ENCODE data around the gene EDN2. TPM values are rescaled to one million over a fixed set of nuclear protein-coding genes. Genes with fewer than 3 reads are reported as not detected.

The EDN2 gene
- total and polyA plus RNA-seq, 2 of the 8 experiments (the other 6 are each of a cell fraction or from before 2014, with no cell fraction given) = 0.32 to 0.39 TPM

DNA sequence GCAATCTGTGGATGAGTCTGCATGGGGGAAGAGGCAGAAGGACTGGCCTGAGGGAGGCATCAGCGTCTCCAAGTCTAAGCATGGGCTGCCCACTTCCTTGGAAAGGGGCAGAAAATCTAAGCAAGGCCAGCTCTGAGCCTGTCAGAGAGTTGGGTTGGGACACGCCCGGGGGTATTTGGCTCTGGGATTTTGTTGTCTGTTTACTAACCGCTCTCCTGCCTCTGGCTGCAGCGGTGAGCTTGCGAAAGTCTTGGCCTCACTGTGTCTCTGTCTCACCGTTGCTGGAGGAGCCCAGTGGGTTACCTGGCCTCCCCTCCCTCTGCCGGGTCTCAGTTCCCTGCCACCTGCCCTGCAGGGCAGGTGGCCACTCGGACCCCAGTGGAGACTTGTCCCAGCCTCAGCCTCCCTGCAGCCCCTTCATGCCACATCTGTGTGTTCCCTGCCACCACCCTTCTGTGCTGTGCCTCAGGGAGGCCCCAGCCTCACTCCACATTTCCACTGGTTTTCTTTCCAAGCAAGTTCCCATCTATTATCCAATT is 33.7 kb downstream of the EDN2 start:
- ChIA-PET CTCF (ENCODE audit: partially characterized antibody) (interaction anchor here (0.6 to 3.3 kb wide), 5 partner anchors 16 to 184 kb away, joined by 3 to 14 read pairs (median 4); no protein-coding TSS in a partner anchor), POLR2A (ENCODE audit: partially characterized antibody) (no interaction called here)
- H2BK20ac ChIP-seq (ENCODE audit: low read length) = no peak overlapping the region
- FAIRE-seq (no peak), DNase-seq (ENCODE audit: low read depth in 1 of 2, low spot score in 2 of 2) (no peak)
- no peaks in the 10 kb centered on the region for H4K20me1 ChIP-seq (replicated peaks in 1 of 2; ENCODE audit: control insufficient read depth in 1 of 2, insufficient read depth in 2 of 2, low read length in 2 of 2)
- H3K4me3 ChIP-seq (ENCODE audit: extremely low read depth in 1 of 4, insufficient read depth in 2 of 4, low read depth in 3 of 4, low read length in 4 of 4) = no peak overlapping the region
- H3K36me3 ChIP-seq (ENCODE audit: control insufficient read depth in 2 of 4, insufficient read depth in 4 of 4, low read length in 3 of 4) = no peaks in the 10 kb centered on the region
- H3K9ac ChIP-seq (replicated peaks in 1 of 4; ENCODE audit: extremely low read depth in 1 of 4, low read depth in 3 of 4, low read length in 3 of 4) = no peak overlapping the region
- no peaks in the 10 kb centered on the region for H3K9me3 ChIP-seq (ENCODE audit: insufficient read depth in 2 of 2, low read depth in 1 of 2, low read length in 1 of 2)
- H3K14ac ChIP-seq (ENCODE audit: insufficient read length) = no peak overlapping the region
- H3K27ac ChIP-seq (ENCODE audit: low read depth, low read length) = no peak overlapping the region
- H3K4ac ChIP-seq (replicated peaks; ENCODE audit: insufficient read length, low read depth, low read length) = no peak overlapping the region
- no peaks in the 10 kb centered on the region for H3K23me2 ChIP-seq (ENCODE audit: low read depth, low read length)
- H2AFZ ChIP-seq (ENCODE audit: low read length) = no peak overlapping the region
- H4K91ac ChIP-seq (replicated peaks; ENCODE audit: insufficient read length, low read length) = no peak overlapping the region
- no peak overlapping the region for H2AK5ac ChIP-seq (ENCODE audit: low read depth, low read length)
- no peak overlapping the region for H2BK12ac ChIP-seq (ENCODE audit: low read depth, low read length)
- H3K79me2 ChIP-seq (ENCODE audit: control insufficient read depth in 1 of 2, insufficient read depth in 2 of 2, low read length in 2 of 2) = no peaks in the 10 kb centered on the region
- H2BK15ac ChIP-seq (ENCODE audit: low read length) = no peak overlapping the region
- H3K27me3 ChIP-seq (replicated peaks in 1 of 4; ENCODE audit: control insufficient read depth in 3 of 4, extremely low read depth in 1 of 4, insufficient read depth in 3 of 4, low read length in 3 of 4) = no peaks in the 10 kb centered on the region
- H3K23ac ChIP-seq (ENCODE audit: insufficient read length) = no peak overlapping the region
- H2BK120ac ChIP-seq (replicated peaks; ENCODE audit: low read depth, low read length) = no peak overlapping the region
- no peak overlapping the region for H4K8ac ChIP-seq (ENCODE audit: extremely low read depth, insufficient read depth, low read length)
- H3K18ac ChIP-seq (ENCODE audit: extremely low read depth, low read length) = no peak overlapping the region
- H3K79me1 ChIP-seq (ENCODE audit: low read depth, low read length) = no peaks in the 10 kb centered on the region
- 95% methylated on average over 9 of the region's 9 CpGs; no CpG with 5 or more reads in 1 of the 2 experiments for WGBS, 2 experiments (ENCODE audit: extremely low coverage in 1 of 2, insufficient coverage in 1 of 2, insufficient read length in 1 of 2, insufficient replicate concordance in 2 of 2, low coverage in 1 of 2, low lambda C conversion rate in 2 of 2, missing lambda C conversion rate in 1 of 2)
- no peak overlapping the region for H4K5ac ChIP-seq (ENCODE audit: insufficient read length, low read depth, low read length)
- no peak overlapping the region for H2BK5ac ChIP-seq (ENCODE audit: low read depth, low read length)
- no peak overlapping the region for H3K4me2 ChIP-seq (ENCODE audit: insufficient read depth in 1 of 2, low read depth in 2 of 2, low read length in 2 of 2)
- H3K4me1 ChIP-seq (replicated peaks in 1 of 4; ENCODE audit: control insufficient read depth in 3 of 4, insufficient read depth in 4 of 4, low read length in 3 of 4) = no peaks in the 10 kb centered on the region; a peak in 2 of 7 replicates
- no peak overlapping the region for H3K56ac ChIP-seq (replicated peaks; ENCODE audit: insufficient read length, low read depth, low read length)
- TF ChIP-seq, protein P1, sequence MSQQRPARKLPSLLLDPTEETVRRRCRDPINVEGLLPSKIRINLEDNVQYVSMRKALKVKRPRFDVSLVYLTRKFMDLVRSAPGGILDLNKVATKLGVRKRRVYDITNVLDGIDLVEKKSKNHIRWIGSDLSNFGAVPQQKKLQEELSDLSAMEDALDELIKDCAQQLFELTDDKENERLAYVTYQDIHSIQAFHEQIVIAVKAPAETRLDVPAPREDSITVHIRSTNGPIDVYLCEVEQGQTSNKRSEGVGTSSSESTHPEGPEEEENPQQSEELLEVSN (IDR thresholded peaks at IDR 0.05) = no peak
- TF ChIP-seq HDAC6 (IDR thresholded peaks at IDR 0.05; ENCODE audit: low read depth, low read length) = no peak
- TF ChIP-seq KDM5A (IDR thresholded peaks at IDR 0.05; ENCODE audit: low read length) = no peak
- no peak for TF ChIP-seq NANOG (IDR thresholded peaks at IDR 0.05; ENCODE audit: insufficient read depth, low read depth, low read length, poor library complexity, severe bottlenecking)
- TF ChIP-seq, protein P2, sequence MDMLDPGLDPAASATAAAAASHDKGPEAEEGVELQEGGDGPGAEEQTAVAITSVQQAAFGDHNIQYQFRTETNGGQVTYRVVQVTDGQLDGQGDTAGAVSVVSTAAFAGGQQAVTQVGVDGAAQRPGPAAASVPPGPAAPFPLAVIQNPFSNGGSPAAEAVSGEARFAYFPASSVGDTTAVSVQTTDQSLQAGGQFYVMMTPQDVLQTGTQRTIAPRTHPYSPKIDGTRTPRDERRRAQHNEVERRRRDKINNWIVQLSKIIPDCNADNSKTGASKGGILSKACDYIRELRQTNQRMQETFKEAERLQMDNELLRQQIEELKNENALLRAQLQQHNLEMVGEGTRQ (IDR thresholded peaks at IDR 0.05; ENCODE audit: low read length) = no peak
- no peak for TF ChIP-seq NRF1 (IDR thresholded peaks at IDR 0.05; ENCODE audit: low read depth, low read length)
- no peak for TF ChIP-seq CTBP2 (IDR thresholded peaks at IDR 0.05; ENCODE audit: borderline replicate concordance, insufficient read depth, insufficient read length, low read length)
- TF ChIP-seq CHD1 (IDR thresholded peaks at IDR 0.05; ENCODE audit: low read depth, low read length) = no peak
- TF ChIP-seq EP300 (IDR thresholded peaks at IDR 0.05; ENCODE audit: borderline replicate concordance in 1 of 2, low read depth in 2 of 2, low read length in 2 of 2) = no peak
- TF ChIP-seq ASH2L (IDR thresholded peaks at IDR 0.05; ENCODE audit: low read length) = no peak
- TF ChIP-seq RAD21 (IDR thresholded peaks at IDR 0.05 in 1 of 2, conservative IDR thresholded peaks at IDR 0.05 in 1 of 2; ENCODE audit: low read depth in 2 of 2, low read length in 2 of 2) = no peak
